H1 (cell line): Measurements from ENCODE around the gene GRIFIN. TPM values are rescaled to one million over a fixed set of nuclear protein-coding genes. Genes with fewer than 3 reads are reported as not detected.

Source experiments
- CTCF ChIA-PET: fragments of 300-600 bp; sonication (Branson Sonifier 250); formaldehyde crosslinking; loops from one replicate; lab custom pipeline; 2021; ENCODE audit not compliant: partially characterized antibody; lab: Charles Lee
- POLR2A ChIA-PET: fragments of 300-600 bp; sonication (Branson Sonifier 250); formaldehyde crosslinking; loops from one replicate; lab custom pipeline; 2021; ENCODE audit warnings: inconsistent platforms; ENCODE audit not compliant: partially characterized antibody; lab: Charles Lee
- DNase-seq, 2 experiments: peaks; one replicate each; pipeline versions ENCODE4 v3.0.0 to v3.0.0-alpha.2; 2010 to 2022; ENCODE audit warnings: low spot score in 2 of 2, low read depth in 1 of 2, mixed read lengths in 1 of 2
- FAIRE-seq: peaks from 2 replicates; lab custom pipeline; 2011; peaks lifted over from hg19 to GRCh38; lab: Jason Lieb, UNC
- H2AFZ ChIP-seq: 2 replicates; pipeline ENCODE4 v1.8.1; 2012; ENCODE audit warnings: low read length, inconsistent platforms
- H2AK5ac ChIP-seq: 2 replicates; pipeline ENCODE4 v1.6.1; 2013; ENCODE audit warnings: low read depth, low read length
- H2BK120ac ChIP-seq: replicated peaks from 2 replicates; pipeline ENCODE3; 2013; ENCODE audit warnings: low read depth, low read length, inconsistent platforms
- H2BK12ac ChIP-seq: 2 replicates; pipeline ENCODE4 v1.6.1; 2013; ENCODE audit warnings: low read depth, low read length
- H2BK15ac ChIP-seq: 2 replicates; pipeline ENCODE4 v1.6.1; 2013; ENCODE audit warnings: low read length
- H2BK20ac ChIP-seq: 2 replicates; pipeline ENCODE4 v1.6.1; 2013; ENCODE audit warnings: low read length
- H2BK5ac ChIP-seq: 2 replicates; pipeline ENCODE4 v1.6.1; 2013; ENCODE audit warnings: low read depth, low read length
- H3K14ac ChIP-seq: 2 replicates; pipeline ENCODE4 v1.6.1; 2013; ENCODE audit warnings: inconsistent platforms; ENCODE audit not compliant: insufficient read length
- H3K18ac ChIP-seq: 2 replicates; pipeline ENCODE4 v1.6.1; 2013; ENCODE audit warnings: low read length; ENCODE audit errors: extremely low read depth
- H3K23ac ChIP-seq: 2 replicates; pipeline ENCODE4 v1.6.1; 2013; ENCODE audit warnings: inconsistent platforms; ENCODE audit not compliant: insufficient read length
- H3K23me2 ChIP-seq: 2 replicates; pipeline ENCODE4 v1.6.1; 2013; ENCODE audit warnings: low read depth, low read length
- H3K27ac ChIP-seq: 2 replicates; pipeline ENCODE4 v1.6.1; 2011; ENCODE audit warnings: low read depth, low read length, inconsistent platforms
- H3K27me3 ChIP-seq, 4 experiments: replicated peaks in 1 of 4; 1 replicate in 1 of 4; 2 replicates in 3 of 4; pipeline versions ENCODE4 v1.6.1 to v1.8.1; 2011 to 2013; ENCODE audit warnings: low read length in 3 of 4, mild to moderate bottlenecking in 3 of 4, inconsistent platforms in 2 of 4, mixed read lengths in 2 of 4, moderate library complexity in 1 of 4; ENCODE audit not compliant: control insufficient read depth in 3 of 4, insufficient read depth in 3 of 4; ENCODE audit errors: extremely low read depth in 1 of 4
- H3K36me3 ChIP-seq, 4 experiments: 2 replicates each; pipeline versions ENCODE4 v1.6.1 to v1.8.1; 2011 to 2013; ENCODE audit warnings: mild to moderate bottlenecking in 4 of 4, low read length in 3 of 4, moderate library complexity in 2 of 4, control low read depth in 1 of 4, inconsistent platforms in 1 of 4; ENCODE audit not compliant: insufficient read depth in 4 of 4, control insufficient read depth in 2 of 4
- H3K4ac ChIP-seq: replicated peaks from 2 replicates; pipeline ENCODE3; 2013; ENCODE audit warnings: low read length, low read depth, mixed read lengths, inconsistent platforms; ENCODE audit not compliant: insufficient read length
- H3K4me1 ChIP-seq, 4 experiments: replicated peaks in 1 of 4; 1 replicate in 1 of 4; 2 replicates in 3 of 4; pipeline versions ENCODE4 v1.6.1 to v1.8.1; 2011 to 2013; ENCODE audit warnings: low read length in 3 of 4, inconsistent platforms in 2 of 4, mixed read lengths in 1 of 4; ENCODE audit not compliant: insufficient read depth in 4 of 4, control insufficient read depth in 3 of 4
- H3K4me2 ChIP-seq, 2 experiments: 2 replicates each; pipeline versions ENCODE4 v1.6.1 to v1.8.1; 2011 to 2013; ENCODE audit warnings: low read depth in 2 of 2, low read length in 2 of 2, control low read depth in 1 of 2, inconsistent platforms in 1 of 2, mild to moderate bottlenecking in 1 of 2; ENCODE audit not compliant: insufficient read depth in 1 of 2
- H3K4me3 ChIP-seq, 4 experiments: fragments of 200-600, 300-600 bp in 1 of 4; sonication (generic), shearing (Covaris generic), sonication (Bioruptor Twin) in 1 of 4; 2 replicates each; pipeline versions ENCODE4 v1.5.1 to v1.8.1; 2011 to 2016; ENCODE audit warnings: low read length in 4 of 4, low read depth in 3 of 4, control low read depth in 2 of 4, inconsistent platforms in 2 of 4, mild to moderate bottlenecking in 2 of 4, mixed read lengths in 1 of 4, moderate library complexity in 1 of 4; ENCODE audit not compliant: insufficient read depth in 2 of 4; ENCODE audit errors: extremely low read depth in 1 of 4
- H3K56ac ChIP-seq: replicated peaks from 2 replicates; pipeline ENCODE3; 2013; ENCODE audit warnings: low read depth, mild to moderate bottlenecking, mixed read lengths, low read length, inconsistent platforms; ENCODE audit not compliant: insufficient read length
- H3K79me1 ChIP-seq: 2 replicates; pipeline ENCODE4 v1.6.1; 2013; ENCODE audit warnings: low read depth, low read length, control low read depth
- H3K79me2 ChIP-seq, 2 experiments: 2 replicates each; pipeline versions ENCODE4 v1.6.1 to v1.8.1; 2012 to 2013; ENCODE audit warnings: low read length in 2 of 2, mild to moderate bottlenecking in 2 of 2, inconsistent platforms in 1 of 2; ENCODE audit not compliant: insufficient read depth in 2 of 2, control insufficient read depth in 1 of 2
- H3K9ac ChIP-seq, 4 experiments: replicated peaks in 1 of 4; 1 replicate in 1 of 4; 2 replicates in 3 of 4; pipeline versions ENCODE4 v1.6.1 to v1.8.1; 2011 to 2013; ENCODE audit warnings: low read depth in 3 of 4, low read length in 3 of 4, control low read depth in 2 of 4, mild to moderate bottlenecking in 2 of 4, moderate library complexity in 2 of 4, inconsistent platforms in 1 of 4; ENCODE audit errors: extremely low read depth in 1 of 4
- H3K9me3 ChIP-seq, 2 experiments: 2 replicates each; pipeline versions ENCODE4 v1.6.1 to v1.8.1; 2012 to 2013; ENCODE audit warnings: mild to moderate bottlenecking in 2 of 2, moderate library complexity in 2 of 2, control low read depth in 1 of 2, inconsistent platforms in 1 of 2, low read depth in 1 of 2, low read length in 1 of 2, mixed read lengths in 1 of 2; ENCODE audit not compliant: insufficient read depth in 2 of 2
- H4K20me1 ChIP-seq, 2 experiments: replicated peaks in 1 of 2; 2 replicates each; pipeline versions ENCODE3 to v1.8.1; 2011 to 2013; ENCODE audit warnings: inconsistent platforms in 2 of 2, low read length in 2 of 2, mild to moderate bottlenecking in 1 of 2; ENCODE audit not compliant: insufficient read depth in 2 of 2, control insufficient read depth in 1 of 2
- H4K5ac ChIP-seq: 2 replicates; pipeline ENCODE4 v1.6.1; 2013; ENCODE audit warnings: low read length, low read depth, mixed read lengths, inconsistent platforms; ENCODE audit not compliant: insufficient read length
- H4K8ac ChIP-seq: 2 replicates; pipeline ENCODE4 v1.8.0; 2013; ENCODE audit warnings: mild to moderate bottlenecking, moderate library complexity, low read length, inconsistent platforms; ENCODE audit not compliant: insufficient read depth; ENCODE audit errors: extremely low read depth
- H4K91ac ChIP-seq: replicated peaks from 2 replicates; pipeline ENCODE3; 2013; ENCODE audit warnings: low read length, mixed read lengths, inconsistent platforms; ENCODE audit not compliant: insufficient read length
- WGBS, 2 experiments: shearing (Covaris generic) in 1 of 2; methylation state at CpG; one replicate each; pipeline versions ENCODE4 v1.1.6 to v1.1.7; 2013 to 2015; ENCODE audit warnings: low lambda C conversion rate in 2 of 2, mixed read lengths in 2 of 2, inconsistent platforms in 1 of 2, low coverage in 1 of 2, missing lambda C conversion rate in 1 of 2; ENCODE audit not compliant: insufficient replicate concordance in 2 of 2, insufficient coverage in 1 of 2, insufficient read length in 1 of 2; ENCODE audit errors: extremely low coverage in 1 of 2, missing lambda C conversion rate in 1 of 2; 5-methylcytosine and 5-hydroxymethylcytosine counted together
- polyA plus RNA-seq, 7 experiments: library from polyadenylated mRNA; depleted of rRNA in 3 of 7; stranded (reverse) in 5 of 7; unstranded in 2 of 7; fragments of >200 nt in 5 of 7; fragments of 200-250 nt in 2 of 7; gene quantifications; 1 replicate in 5 of 7; 2 replicates in 1 of 7; 4 replicates in 1 of 7; pipeline versions ENCODE4 v1.2.1 to v1.2.3, GENCODE V29; 2011 to 2013; ENCODE audit warnings: missing spikeins in 2 of 7, mixed read lengths in 2 of 7
- total RNA-seq: library from RNA; stranded (reverse); fragmentation: NEBNext Ultra II Directional; extraction: Animal tissue kit (Norgen Biotek cat#: 25700); gene quantifications from 2 replicates; pipeline ENCODE4 v1.2.1, GENCODE V29; 2021

The GRIFIN gene
- total and polyA plus RNA-seq, 2 of the 8 experiments (the other 6 are each of a cell fraction or from before 2014, with no cell fraction given), result not detected

- no peak overlapping the region for H3K27ac ChIP-seq
- 51% methylated on average over 18 of the region's 18 CpGs; no CpG with 5 or more reads in 1 of the 2 experiments for WGBS, 2 experiments
- ChIA-PET CTCF (interaction anchor here (0.6 to 2.1 kb wide), 13 partner anchors 10 to 153 kb away, joined by 3 to 9 read pairs (median 3); no protein-coding TSS in a partner anchor), POLR2A (interaction anchor here (0.9 to 1.5 kb wide), 11 partner anchors 8 to 114 kb away, joined by 3 to 8 read pairs (median 3); partner anchors contain the start of gene TTYH3)
- H3K4me3 ChIP-seq, result peak overlapping the region in 3 of 4 experiments; percentile 12 to 57 (median 32); a peak in 3 of 8 replicates
- no peak overlapping the region for H3K9ac ChIP-seq
- no peak overlapping the region for H3K23ac ChIP-seq
- peaks cover 0 to 22% (median 12%) of the 10 kb centered on the region in 4 experiments; a peak in 6 of 7 replicates for H3K27me3 ChIP-seq
- DNase-seq (no peak), FAIRE-seq (no peak)
- H4K8ac ChIP-seq, result no peak overlapping the region
- H2AFZ ChIP-seq, result no peak overlapping the region
- H3K18ac ChIP-seq, result peak overlapping the region; percentile 65
- no peak overlapping the region for H3K14ac ChIP-seq
- no peaks in the 10 kb centered on the region for H3K36me3 ChIP-seq
- H2BK15ac ChIP-seq, result peak overlapping the region; percentile 89
- H3K79me2 ChIP-seq, result peaks cover 0 to 20% of the 10 kb centered on the region in 2 experiments; a peak in 3 of 4 replicates
- H3K79me1 ChIP-seq, result no peaks in the 10 kb centered on the region; the same call in 1 of the 2 replicates
- H2BK120ac ChIP-seq, result peak overlapping the region; percentile 72
- H4K20me1 ChIP-seq, result peaks cover 14 to 19% of the 10 kb centered on the region in 2 experiments
- peak overlapping the region; percentile 56 for H2BK20ac ChIP-seq
- peak overlapping the region; percentile 11 for H4K91ac ChIP-seq
- peak overlapping the region; percentile 85 to 96 for H3K4me2 ChIP-seq
- peak overlapping the region; percentile 75 for H2AK5ac ChIP-seq
- peaks cover 29% of the 10 kb centered on the region for H3K23me2 ChIP-seq
- no peaks in the 10 kb centered on the region for H3K9me3 ChIP-seq
- H3K4me1 ChIP-seq, result peaks cover 3 to 43% (median 35%) of the 10 kb centered on the region in 4 experiments
- peak overlapping the region; percentile 86 for H3K4ac ChIP-seq
- H2BK5ac ChIP-seq, result peak overlapping the region; percentile 66; the same call in 1 of the 2 replicates
- no peak overlapping the region for H4K5ac ChIP-seq
- no peak overlapping the region for H3K56ac ChIP-seq
- peak overlapping the region; percentile 45; the same call in 1 of the 2 replicates for H2BK12ac ChIP-seq
These were observed 41.7 kb upstream of the GRIFIN start for GRCh38 chr7:2517678-2518507.
